Thoracic aorta (tissue), 2 donors: ENCODE results near the gene STIP1. TPM values are rescaled to one million over a fixed set of nuclear protein-coding genes. Genes with fewer than 3 reads are reported as not detected.

Experiments used
- ATAC-seq: fragments of 150-250 bp; one replicate; pipeline ENCODE4 v1.8.0; 2017; ENCODE audit warnings: low read depth; ENCODE audit not compliant: insufficient number of reproducible peaks, low FRiP score
- DNase-seq: peaks from one replicate; pipeline ENCODE4 v3.0.0-alpha.2; 2020; ENCODE audit warnings: low spot score
- H3K27ac ChIP-seq, 2 donors: fragments of 200-600 bp; sonication (generic); 1 replicate in 1 of 2; 2 replicates in 1 of 2; pipeline ENCODE4 v1.5.1; 2016; ENCODE audit warnings: mild to moderate bottlenecking in 2 of 2, moderate library complexity in 2 of 2
- H3K27me3 ChIP-seq: fragments of 200-600 bp; sonication (generic); replicated peaks from 2 replicates; pipeline ENCODE4 v1.6.0; 2016; ENCODE audit warnings: mild to moderate bottlenecking; ENCODE audit not compliant: insufficient read depth
- H3K36me3 ChIP-seq: fragments of 200-600 bp; sonication (generic); one replicate; pipeline ENCODE4 v1.5.1; 2016
- H3K4me1 ChIP-seq, 2 donors: fragments of 200-600 bp; sonication (generic); 1 replicate in 1 of 2; 2 replicates in 1 of 2; pipeline versions ENCODE4 v1.5.1 to v1.6.0; 2016; ENCODE audit warnings: low read depth in 2 of 2, mild to moderate bottlenecking in 1 of 2; ENCODE audit not compliant: control insufficient read depth in 1 of 2
- H3K4me3 ChIP-seq: fragments of 200-600 bp; sonication (generic); 2 replicates; pipeline ENCODE4 v1.5.1; 2016; ENCODE audit warnings: mild to moderate bottlenecking
- H3K9me3 ChIP-seq: fragments of 200-600 bp; sonication (generic); 2 replicates; pipeline ENCODE4 v1.5.1; 2016
- total RNA-seq, 2 donors: library from RNA; depleted of rRNA; stranded (reverse); fragments of >200 nt; gene quantifications; one replicate each; pipeline versions ENCODE4 v1.1.0 to v1.2.3, GENCODE V29; 2016
- TF ChIP-seq, protein P1 (sequence below): fragments of 200-600 bp; sonication (generic); IDR thresholded peaks from one replicate; pipeline ENCODE4 v1.5.1; 2019; ENCODE audit warnings: antibody characterized with exemption

Gene STIP1
- total RNA-seq, 2 donors from 2014 or later = 74.7 to 91.2 TPM

- ATAC-seq (no peak), DNase-seq (no peak)
- TF ChIP-seq, protein P1, sequence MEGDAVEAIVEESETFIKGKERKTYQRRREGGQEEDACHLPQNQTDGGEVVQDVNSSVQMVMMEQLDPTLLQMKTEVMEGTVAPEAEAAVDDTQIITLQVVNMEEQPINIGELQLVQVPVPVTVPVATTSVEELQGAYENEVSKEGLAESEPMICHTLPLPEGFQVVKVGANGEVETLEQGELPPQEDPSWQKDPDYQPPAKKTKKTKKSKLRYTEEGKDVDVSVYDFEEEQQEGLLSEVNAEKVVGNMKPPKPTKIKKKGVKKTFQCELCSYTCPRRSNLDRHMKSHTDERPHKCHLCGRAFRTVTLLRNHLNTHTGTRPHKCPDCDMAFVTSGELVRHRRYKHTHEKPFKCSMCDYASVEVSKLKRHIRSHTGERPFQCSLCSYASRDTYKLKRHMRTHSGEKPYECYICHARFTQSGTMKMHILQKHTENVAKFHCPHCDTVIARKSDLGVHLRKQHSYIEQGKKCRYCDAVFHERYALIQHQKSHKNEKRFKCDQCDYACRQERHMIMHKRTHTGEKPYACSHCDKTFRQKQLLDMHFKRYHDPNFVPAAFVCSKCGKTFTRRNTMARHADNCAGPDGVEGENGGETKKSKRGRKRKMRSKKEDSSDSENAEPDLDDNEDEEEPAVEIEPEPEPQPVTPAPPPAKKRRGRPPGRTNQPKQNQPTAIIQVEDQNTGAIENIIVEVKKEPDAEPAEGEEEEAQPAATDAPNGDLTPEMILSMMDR = no peak
- no peaks in the 10 kb centered on the region for H3K27me3 ChIP-seq
- H3K27ac ChIP-seq = no peak overlapping the region
- H3K36me3 ChIP-seq = peaks cover 3% of the 10 kb centered on the region
- H3K9me3 ChIP-seq = no peaks in the 10 kb centered on the region
- no peaks in the 10 kb centered on the region for H3K4me1 ChIP-seq
- no peak overlapping the region for H3K4me3 ChIP-seq
Observed at GRCh38 chr11:64216879-64217278, 30.9 kb downstream of the STIP1 start.

- no peak for ATAC-seq
- TF ChIP-seq, protein P1 = no peak
- no peak for DNase-seq
- no peaks in the 10 kb centered on the region for H3K27me3 ChIP-seq
- H3K4me1 ChIP-seq = no peaks in the 10 kb centered on the region
- peaks cover 3% of the 10 kb centered on the region for H3K36me3 ChIP-seq
- H3K4me3 ChIP-seq = no peak overlapping the region
- no peak overlapping the region for H3K27ac ChIP-seq
- no peaks in the 10 kb centered on the region for H3K9me3 ChIP-seq
Observed at GRCh38 chr11:64218628-64219353, 32.8 kb downstream of the STIP1 start.

GRCh38 chr11:64219354-64219684, 33.3 kb downstream of the STIP1 start:
- Histone ChIP-seq H3K27me3 (no peaks in the 10 kb centered on the region), H3K9me3 (no peaks in the 10 kb centered on the region), H3K36me3 (peaks cover 3% of the 10 kb centered on the region), H3K4me1 (no peaks in the 10 kb centered on the region), H3K27ac (no peak overlapping the region), H3K4me3 (no peak overlapping the region)
- DNase-seq (no peak), ATAC-seq (no peak)
- TF ChIP-seq, protein P1 = no peak

- DNase-seq (no peak), ATAC-seq (no peak)
- no peaks in the 10 kb centered on the region for H3K9me3 ChIP-seq
- no peaks in the 10 kb centered on the region for H3K27me3 ChIP-seq
- H3K4me3 ChIP-seq = no peak overlapping the region
- no peak overlapping the region for H3K27ac ChIP-seq
- peaks cover 0 to 2% of the 10 kb centered on the region in 2 donors for H3K4me1 ChIP-seq
- TF ChIP-seq, protein P1 = no peak
- H3K36me3 ChIP-seq = peaks cover 3% of the 10 kb centered on the region
Observed at GRCh38 chr11:64219755-64220154, 33.8 kb downstream of the STIP1 start.

DNA sequence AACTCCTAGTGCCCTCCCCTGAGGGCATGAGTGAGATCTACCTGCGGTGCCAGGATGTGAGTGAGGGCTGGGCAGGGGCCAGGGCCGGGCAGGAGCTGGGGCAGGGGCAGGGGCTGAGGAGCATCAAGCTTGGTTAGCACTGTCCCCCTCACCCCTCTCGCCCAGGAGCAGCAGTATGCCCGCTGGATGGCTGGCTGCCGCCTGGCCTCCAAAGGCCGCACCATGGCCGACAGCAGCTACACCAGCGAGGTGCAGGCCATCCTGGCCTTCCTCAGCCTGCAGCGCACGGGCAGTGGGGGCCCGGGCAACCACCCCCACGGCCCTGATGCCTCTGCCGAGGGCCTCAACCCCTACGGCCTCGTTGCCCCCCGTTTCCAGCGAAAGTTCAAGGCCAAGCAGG, 34.3 kb downstream of the STIP1 start:
- no peak for DNase-seq
- H3K4me3 ChIP-seq = no peak overlapping the region
- H3K36me3 ChIP-seq = peaks cover 3% of the 10 kb centered on the region
- ATAC-seq = no peak
- H3K27me3 ChIP-seq = no peaks in the 10 kb centered on the region
- H3K27ac ChIP-seq = no peak overlapping the region
- TF ChIP-seq, protein P1 = no peak
- H3K4me1 ChIP-seq = peaks cover 0 to 7% of the 10 kb centered on the region in 2 donors
- H3K9me3 ChIP-seq = no peaks in the 10 kb centered on the region
